GM18858 (cell line): Measurements from ENCODE around the gene CD96.
"Not testable (repeated sequence)": the region's sequence is repeated elsewhere in the genome, so short reads cannot be mapped to it uniquely, and the experiment has no call there.

Experiments used
- ATAC-seq: cut with Tn5 transposase; IDR thresholded peaks from one replicate; pipeline ENCODE4 v1.9.1; 2021; ENCODE audit not compliant: unreplicated experiment

Gene CD96, protein sequence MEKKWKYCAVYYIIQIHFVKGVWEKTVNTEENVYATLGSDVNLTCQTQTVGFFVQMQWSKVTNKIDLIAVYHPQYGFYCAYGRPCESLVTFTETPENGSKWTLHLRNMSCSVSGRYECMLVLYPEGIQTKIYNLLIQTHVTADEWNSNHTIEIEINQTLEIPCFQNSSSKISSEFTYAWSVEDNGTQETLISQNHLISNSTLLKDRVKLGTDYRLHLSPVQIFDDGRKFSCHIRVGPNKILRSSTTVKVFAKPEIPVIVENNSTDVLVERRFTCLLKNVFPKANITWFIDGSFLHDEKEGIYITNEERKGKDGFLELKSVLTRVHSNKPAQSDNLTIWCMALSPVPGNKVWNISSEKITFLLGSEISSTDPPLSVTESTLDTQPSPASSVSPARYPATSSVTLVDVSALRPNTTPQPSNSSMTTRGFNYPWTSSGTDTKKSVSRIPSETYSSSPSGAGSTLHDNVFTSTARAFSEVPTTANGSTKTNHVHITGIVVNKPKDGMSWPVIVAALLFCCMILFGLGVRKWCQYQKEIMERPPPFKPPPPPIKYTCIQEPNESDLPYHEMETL

DNA sequence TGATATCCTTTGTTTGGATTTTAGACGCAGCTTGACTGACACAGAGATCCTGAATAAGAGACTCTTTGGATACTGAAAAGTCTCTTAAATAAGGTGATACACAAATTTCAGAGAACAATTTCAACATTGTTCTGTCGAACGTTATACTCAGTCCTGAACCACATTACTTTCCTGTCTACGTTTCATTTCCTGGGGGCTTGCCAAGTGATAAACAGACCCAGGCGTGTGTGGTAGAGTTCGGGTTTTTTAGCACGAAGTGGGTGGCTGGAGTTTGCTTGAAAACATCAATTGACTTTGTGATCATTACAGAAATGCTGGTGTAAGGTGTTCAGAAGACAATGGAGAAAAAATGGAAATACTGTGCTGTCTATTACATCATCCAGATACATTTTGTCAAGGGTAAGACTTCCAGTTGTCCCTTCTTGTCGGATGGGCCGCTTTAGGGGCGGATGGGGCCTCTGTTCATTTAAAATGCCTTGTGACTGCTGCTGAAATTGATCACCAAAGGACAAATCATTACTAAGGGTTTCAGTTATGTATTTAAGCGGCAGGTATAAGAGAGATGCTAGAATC, at the start of gene CD96:
Gene CD96, plus strand, starts transcription at position 287 of the 573 bp plus-strand sequence. Its CDS starts 52 bp downstream, at position 339.
- ATAC-seq: peak; percentile 19

DNA sequence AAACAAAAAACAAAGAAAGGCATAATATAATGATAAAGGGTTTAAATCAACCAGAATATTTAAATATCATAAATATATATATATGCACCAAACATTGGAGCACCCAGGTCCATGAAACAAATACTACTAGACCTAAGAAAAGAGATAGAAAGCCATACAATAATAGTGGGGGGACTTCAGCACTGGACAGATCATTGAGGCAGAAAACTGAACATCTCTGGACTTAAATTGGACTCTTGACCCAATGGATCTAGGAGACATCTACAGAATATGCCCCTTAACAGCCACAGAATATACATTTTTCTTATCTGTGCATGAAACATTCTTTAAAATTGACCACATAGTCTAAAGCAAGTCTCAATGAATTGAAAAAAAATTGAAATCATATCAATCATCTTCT, 48.7 kb upstream of the CD96 start:
- ATAC-seq: no peak

DNA sequence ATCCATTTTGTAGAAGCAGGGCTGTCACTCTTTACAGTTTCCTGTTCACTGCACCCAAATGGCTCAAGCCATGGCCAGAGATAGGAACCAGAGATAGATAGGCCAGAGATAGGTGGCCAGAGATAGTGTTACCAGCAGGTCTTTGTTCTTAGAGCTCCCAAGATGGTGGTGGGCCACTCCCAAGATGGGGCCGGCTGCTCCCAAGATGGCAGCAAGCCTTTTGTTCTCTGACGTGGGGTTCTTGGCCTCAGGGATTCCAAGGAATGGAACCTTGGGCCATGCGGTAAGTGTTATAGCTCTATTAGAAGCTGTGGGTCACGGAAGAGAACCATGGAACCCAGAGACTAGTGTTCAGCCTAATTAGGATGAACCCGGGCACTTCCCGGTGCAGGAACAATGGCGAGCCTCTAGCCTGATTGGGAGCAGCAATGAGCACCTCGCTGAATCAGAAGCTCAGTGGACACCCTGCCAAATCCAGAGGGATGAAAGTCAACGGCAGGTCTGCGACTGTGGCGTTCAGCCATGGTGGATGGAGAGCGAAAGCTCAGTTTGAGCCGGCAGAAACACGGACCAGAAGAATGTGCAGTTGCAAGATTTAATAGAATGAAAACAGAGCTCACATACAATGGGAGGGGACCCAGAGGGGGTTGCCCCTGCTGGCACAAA, 45.0 kb upstream of the CD96 start:
- ATAC-seq: no peak

GRCh38 chr3:111498022-111498421, 44.0 kb upstream of the CD96 start:
- no peak for ATAC-seq

DNA sequence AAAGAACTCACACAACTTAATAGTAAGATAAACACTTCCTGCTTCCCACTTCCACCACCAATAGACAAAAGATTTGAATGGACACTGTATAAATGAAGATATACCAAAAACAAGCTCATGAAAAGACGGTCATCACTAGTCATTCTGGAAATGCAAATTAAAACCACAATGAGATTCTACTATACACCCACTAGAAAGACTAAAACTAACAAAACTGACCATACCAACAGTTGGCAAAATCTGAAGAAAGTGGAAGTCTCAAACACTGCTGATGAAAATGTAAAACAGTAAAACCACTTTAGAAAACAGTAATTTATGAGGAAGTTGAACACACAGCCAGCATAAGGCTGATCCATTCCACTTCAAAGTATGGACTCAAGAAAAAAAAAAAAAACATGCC, 35.6 kb upstream of the CD96 start:
- ATAC-seq: peak; percentile 83

- ATAC-seq: no peak
Measured at GRCh38 chr3:111509308-111509707, 32.7 kb upstream of the CD96 start.

DNA sequence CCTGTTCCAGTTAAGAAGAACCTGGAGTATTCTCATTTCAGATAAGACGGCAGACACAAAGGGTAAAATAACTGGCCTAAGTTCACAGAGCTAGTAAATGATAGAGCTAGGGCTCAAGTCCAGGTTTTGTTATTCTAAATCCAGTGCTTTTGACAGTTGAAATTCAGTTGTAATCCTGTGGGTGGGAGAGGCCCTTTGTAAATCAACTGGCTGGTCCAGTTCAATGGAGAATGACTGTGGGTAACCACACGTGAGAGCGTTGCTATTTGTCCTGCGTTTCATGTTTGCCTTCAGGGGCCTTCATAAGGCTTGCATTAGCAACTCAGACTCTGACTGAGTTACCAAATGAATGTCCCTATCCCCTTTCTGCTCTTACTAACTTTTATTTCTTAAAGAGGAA, 24.2 kb upstream of the CD96 start:
- no peak for ATAC-seq

DNA sequence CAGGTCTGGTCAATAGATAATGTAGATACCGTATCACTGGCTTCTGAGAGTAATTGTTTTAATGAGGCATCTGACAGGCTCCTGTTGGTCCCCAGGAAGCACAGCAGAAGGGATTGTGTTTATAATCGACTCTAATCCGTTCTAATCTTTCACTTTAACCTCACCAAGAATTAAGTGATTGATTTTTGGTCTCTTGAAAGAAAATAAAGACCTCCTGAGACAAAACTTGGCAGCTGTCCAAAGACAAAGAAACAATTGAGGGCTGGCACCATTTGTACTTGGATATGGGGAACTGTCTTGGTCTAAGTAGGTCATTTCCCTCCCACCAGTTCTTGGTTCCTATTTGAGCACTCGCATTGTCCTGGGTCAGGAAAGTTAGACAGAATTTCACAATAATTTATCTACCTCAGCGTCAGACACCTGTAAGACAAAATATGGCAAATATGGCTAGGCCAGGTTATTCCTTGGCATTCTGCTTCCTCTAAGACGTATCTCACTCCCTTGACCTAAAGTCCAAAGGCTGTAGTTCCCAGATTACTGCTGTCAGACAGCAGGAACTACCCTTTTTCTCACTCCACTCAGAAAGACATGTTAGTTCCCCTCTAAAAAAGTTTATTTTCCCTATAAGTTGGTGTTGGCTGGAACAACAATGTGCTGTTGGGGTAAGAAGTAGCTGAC, 22.7 kb upstream of the CD96 start:
- no peak for ATAC-seq

DNA sequence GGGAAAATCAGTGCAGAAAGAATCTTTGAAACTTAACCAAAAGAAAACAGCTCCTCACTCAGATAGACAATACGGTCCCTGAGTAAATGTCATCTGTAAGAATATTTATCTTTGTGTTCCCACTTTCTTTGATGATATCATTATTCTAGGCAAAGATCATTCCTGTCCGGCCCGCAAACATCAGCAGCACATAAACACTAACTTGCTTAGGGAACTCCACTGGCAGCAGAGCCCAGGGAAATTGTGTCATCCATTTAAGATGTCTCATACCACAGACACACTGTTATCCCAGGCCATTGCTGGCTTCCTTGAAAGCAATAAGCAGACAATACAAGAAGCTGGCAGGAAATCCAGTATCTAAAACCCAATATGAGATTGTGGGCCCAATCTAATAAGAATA, 20.1 kb upstream of the CD96 start:
- no peak for ATAC-seq

DNA sequence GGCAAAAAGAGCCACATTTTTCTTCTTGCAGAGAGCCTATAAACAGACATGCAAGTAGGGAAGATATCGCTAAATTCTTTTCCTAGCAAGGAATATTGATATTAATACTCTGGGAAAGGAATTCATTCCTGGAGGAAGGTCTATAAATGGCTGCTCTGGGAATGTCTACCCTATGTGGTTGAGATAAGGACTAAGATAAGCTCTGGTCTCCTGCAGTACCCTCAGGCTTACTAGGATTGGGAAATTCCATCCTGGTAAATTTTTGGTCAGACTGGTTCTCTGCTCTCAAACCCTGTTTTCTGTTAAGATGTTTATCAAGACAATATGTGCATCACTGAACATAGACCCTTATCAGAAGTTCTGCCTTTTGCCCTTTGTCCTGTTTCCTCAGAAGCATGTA, 17.5 kb upstream of the CD96 start:
- ATAC-seq: not testable (repeated sequence)

- ATAC-seq: no peak
Measured at GRCh38 chr3:111531446-111531845, 10.6 kb upstream of the CD96 start.

- no peak for ATAC-seq
Measured at GRCh38 chr3:111534701-111535100, 7.3 kb upstream of the CD96 start.

- no peak for ATAC-seq
Measured at GRCh38 chr3:111538111-111538510, 3.9 kb upstream of the CD96 start.

GRCh38 chr3:111538681-111539083, 3.3 kb upstream of the CD96 start:
- ATAC-seq: peak; percentile 41

GRCh38 chr3:111539351-111540331, 2.4 kb upstream of the CD96 start:
- peak; percentile 66 for ATAC-seq

- no peak for ATAC-seq
Measured at GRCh38 chr3:111541391-111541790, 606 bp upstream of the CD96 start.

DNA sequence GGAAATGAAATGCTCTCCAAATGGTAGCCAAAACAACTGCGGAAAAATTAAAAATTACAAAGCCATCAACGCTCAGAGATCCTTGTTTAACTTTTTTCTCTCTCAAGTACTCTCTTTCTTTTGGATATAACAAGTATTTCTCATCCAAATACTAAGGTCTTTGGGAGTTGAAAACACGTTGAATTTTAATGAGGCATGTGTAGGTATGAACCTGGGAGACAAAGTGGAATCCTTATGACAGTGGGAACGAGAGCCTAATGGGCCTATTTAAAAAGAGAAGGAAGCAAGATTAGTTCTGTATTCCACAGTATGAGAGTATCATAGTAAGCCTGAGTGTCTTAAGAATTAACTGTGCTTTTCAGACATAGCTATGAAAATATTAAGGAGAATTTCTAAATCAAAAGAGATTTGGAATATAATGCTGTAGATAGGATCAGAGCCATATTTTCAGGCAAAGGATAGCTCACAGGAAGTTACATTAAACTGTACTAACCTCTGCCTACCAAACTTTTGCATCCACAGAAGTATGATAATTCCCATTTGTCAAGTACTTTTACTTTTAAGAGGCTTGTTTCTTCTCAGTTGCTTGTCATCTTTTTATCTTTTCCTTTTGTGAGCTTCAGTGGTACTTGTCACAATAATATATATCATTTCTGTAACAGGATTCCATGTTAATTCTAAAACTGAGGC, 759 bp downstream of the CD96 start:
- no peak for ATAC-seq

DNA sequence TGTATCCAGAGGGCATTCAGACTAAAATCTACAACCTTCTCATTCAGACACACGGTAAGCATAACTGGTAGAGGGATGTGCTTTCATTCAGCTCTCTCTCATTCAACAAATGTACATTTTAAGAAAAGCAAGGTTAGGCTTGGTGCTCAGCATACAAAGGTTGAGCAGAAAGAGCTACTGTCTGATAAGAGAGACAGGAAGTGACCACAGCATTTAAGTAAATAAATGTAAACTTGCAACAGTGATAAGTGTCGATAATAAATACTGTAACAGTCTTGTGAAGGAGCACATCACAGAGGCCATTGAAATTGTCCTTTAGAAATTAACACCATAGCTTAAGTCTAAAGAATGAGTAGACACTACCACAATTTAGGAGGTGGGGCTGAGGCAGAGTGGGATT, 3.4 kb downstream of the CD96 start:
- ATAC-seq: no peak

- peak; percentile 77 for ATAC-seq
Measured at GRCh38 chr3:111547631-111548030, 5.6 kb downstream of the CD96 start.
